NCI-H2107 treated with DMSO at 0.1 percent for 48 hours (cell line): ENCODE measurements around the gene CTPS2.
"Not testable (repeated sequence)": the region's sequence is repeated elsewhere in the genome, so short reads cannot be mapped to it uniquely, and the experiment has no call there.

Source experiments
- DNase-seq: peaks from one replicate; lab custom pipeline; 2025; ENCODE audit not compliant: unreplicated experiment; lab: John Stamatoyannopoulos, UW

CTPS2 gene

GRCh38 chrX:16659321-16659720, 53.1 kb downstream of the CTPS2 start:
- DNase-seq, result no peak

- no peak for DNase-seq
These were observed 54.2 kb downstream of the CTPS2 start for GRCh38 chrX:16658284-16658683.

- DNase-seq, result no peak
These were observed 58.4 kb downstream of the CTPS2 start for GRCh38 chrX:16654093-16654492.

- no peak for DNase-seq
These were observed 59.0 kb downstream of the CTPS2 start for GRCh38 chrX:16653424-16653823.

- DNase-seq, result no peak
These were observed 61.0 kb downstream of the CTPS2 start for GRCh38 chrX:16651391-16652024.

- no peak for DNase-seq
These were observed 62.6 kb downstream of the CTPS2 start, which contains the start of gene S100G for GRCh38 chrX:16649858-16650257. TSS of gene S100G (plus strand) at chrX:16650158. CDS start at chrX:16651007, 849 bp downstream.

- peak; percentile 49 for DNase-seq
These were observed 65.9 kb downstream of the CTPS2 start for GRCh38 chrX:16646366-16647138.

- no peak for DNase-seq
These were observed 69.3 kb downstream of the CTPS2 start for GRCh38 chrX:16643176-16643575.

GRCh38 chrX:16640823-16641222, 71.6 kb downstream of the CTPS2 start:
- DNase-seq, result no peak

- no peak for DNase-seq
These were observed 72.5 kb downstream of the CTPS2 start for GRCh38 chrX:16639966-16640365.

GRCh38 chrX:16638533-16638932, 73.9 kb downstream of the CTPS2 start:
- no peak for DNase-seq

GRCh38 chrX:16635596-16635995, 76.9 kb downstream of the CTPS2 start:
- DNase-seq, result no peak

GRCh38 chrX:16635040-16635439, 77.4 kb downstream of the CTPS2 start:
- no peak for DNase-seq

GRCh38 chrX:16633754-16634153, 78.7 kb downstream of the CTPS2 start:
- no peak for DNase-seq

GRCh38 chrX:16629909-16630308, 82.6 kb downstream of the CTPS2 start:
- no peak for DNase-seq

GRCh38 chrX:16628946-16629595, 83.4 kb downstream of the CTPS2 start:
- no peak for DNase-seq

- DNase-seq, result not testable (repeated sequence)
These were observed 84.0 kb downstream of the CTPS2 start for GRCh38 chrX:16628511-16628910.

- no peak for DNase-seq
These were observed 93.4 kb downstream of the CTPS2 start for GRCh38 chrX:16619024-16619423.

GRCh38 chrX:16618422-16618821, 94.0 kb downstream of the CTPS2 start:
- DNase-seq, result no peak

GRCh38 chrX:16617382-16617781, 95.1 kb downstream of the CTPS2 start:
- DNase-seq, result no peak

- DNase-seq, result no peak
These were observed 100.1 kb downstream of the CTPS2 start for GRCh38 chrX:16612257-16612897.

GRCh38 chrX:16610654-16611053, 101.8 kb downstream of the CTPS2 start:
- not testable (repeated sequence) for DNase-seq
